ENCODE data around the gene QTRT2.

DNA sequence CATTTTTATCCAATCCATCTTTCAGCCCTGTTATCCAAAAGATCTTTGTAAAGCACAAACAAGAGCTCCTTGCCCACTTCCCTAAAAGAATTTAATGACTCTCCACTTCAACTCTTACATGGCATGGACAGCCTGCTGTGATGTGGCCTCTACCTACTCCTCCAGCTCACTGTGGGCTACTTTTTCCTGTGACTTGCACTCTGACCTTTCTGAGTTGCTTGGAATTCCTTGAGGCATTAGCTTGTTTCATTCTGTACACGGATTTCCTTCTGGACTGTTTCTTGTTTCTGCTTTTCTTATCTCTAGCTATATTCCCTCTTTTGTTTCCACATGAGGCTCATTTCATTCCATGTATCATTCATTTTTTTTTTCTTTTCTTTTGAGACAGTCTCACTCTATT, 15.2 kb downstream of the QTRT2 start:
- TF ChIP-seq, protein P1, sequence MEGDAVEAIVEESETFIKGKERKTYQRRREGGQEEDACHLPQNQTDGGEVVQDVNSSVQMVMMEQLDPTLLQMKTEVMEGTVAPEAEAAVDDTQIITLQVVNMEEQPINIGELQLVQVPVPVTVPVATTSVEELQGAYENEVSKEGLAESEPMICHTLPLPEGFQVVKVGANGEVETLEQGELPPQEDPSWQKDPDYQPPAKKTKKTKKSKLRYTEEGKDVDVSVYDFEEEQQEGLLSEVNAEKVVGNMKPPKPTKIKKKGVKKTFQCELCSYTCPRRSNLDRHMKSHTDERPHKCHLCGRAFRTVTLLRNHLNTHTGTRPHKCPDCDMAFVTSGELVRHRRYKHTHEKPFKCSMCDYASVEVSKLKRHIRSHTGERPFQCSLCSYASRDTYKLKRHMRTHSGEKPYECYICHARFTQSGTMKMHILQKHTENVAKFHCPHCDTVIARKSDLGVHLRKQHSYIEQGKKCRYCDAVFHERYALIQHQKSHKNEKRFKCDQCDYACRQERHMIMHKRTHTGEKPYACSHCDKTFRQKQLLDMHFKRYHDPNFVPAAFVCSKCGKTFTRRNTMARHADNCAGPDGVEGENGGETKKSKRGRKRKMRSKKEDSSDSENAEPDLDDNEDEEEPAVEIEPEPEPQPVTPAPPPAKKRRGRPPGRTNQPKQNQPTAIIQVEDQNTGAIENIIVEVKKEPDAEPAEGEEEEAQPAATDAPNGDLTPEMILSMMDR (conservative IDR thresholded peaks at IDR 0.05; ENCODE audit: low read depth, low read length) = no peak
- TF ChIP-seq EZH2 (IDR thresholded peaks at IDR 0.05; ENCODE audit: borderline replicate concordance, low read depth, low read length, poor library complexity, severe bottlenecking) = no peak
